Activated CD4-positive, CD25-positive, alpha-beta regulatory T cell treated with anti-CD3 and anti-CD28 coated beads, Interleukin-2, amount 50 U/mL, for 16 hours (primary cell): ENCODE results near the gene USP47.

Experiments used
- DNase-seq: peaks from one replicate; pipeline ENCODE4 v3.0.0-alpha.2; 2020; ENCODE audit warnings: low read depth, low spot score

Gene USP47

DNA sequence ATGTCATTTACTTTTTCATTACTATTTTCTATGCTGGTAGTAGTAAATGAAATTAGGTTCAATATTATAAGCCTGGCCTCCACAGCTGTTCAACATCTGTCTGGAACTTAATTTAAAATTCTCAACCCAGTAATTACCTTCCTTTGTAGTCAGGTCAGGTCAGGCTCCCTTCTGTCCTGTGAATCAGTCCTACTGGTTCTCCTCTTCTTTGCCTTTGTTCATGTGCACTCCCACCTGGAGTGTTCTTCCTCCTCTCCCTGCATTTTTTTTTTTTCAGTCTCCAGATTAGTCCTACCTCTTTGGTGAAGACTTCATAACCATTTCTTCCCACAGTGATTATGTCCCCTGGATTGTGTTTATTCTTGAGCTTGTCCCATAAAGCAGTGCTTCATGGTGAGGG is 98.8 kb downstream of the USP47 start:
- no peak for DNase-seq

DNA sequence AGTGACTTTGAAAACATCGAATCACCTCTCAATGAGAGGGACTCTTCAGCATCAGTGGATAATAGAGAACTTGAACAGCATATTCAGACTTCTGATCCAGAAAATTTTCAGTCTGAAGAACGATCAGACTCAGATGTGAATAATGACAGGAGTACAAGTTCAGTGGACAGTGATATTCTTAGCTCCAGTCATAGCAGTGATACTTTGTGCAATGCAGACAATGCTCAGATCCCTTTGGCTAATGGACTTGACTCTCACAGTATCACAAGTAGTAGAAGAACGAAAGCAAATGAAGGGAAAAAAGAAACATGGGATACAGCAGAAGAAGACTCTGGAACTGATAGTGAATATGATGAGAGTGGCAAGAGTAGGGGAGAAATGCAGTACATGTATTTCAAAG is 100.9 kb downstream of the USP47 start:
- DNase-seq = no peak

DNA sequence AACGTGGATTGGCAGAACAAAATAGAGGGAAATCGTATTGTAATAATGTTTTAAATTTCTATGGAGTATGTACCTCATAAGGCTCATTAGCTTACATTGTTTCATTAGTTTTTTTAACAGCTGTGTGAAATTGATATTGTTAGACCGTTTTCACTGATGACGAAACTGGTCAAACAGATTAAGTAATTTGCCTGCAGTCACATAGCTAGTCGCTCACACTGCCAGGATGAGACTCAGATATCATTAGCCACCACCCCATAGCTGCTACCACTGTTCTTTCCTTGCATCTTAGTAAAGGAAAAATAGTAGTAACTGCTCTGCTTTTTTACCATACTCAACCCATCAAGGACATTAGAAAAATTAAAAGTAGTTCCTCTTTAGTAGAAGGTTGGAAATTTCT is 102.7 kb downstream of the USP47 start:
- no peak for DNase-seq

DNA sequence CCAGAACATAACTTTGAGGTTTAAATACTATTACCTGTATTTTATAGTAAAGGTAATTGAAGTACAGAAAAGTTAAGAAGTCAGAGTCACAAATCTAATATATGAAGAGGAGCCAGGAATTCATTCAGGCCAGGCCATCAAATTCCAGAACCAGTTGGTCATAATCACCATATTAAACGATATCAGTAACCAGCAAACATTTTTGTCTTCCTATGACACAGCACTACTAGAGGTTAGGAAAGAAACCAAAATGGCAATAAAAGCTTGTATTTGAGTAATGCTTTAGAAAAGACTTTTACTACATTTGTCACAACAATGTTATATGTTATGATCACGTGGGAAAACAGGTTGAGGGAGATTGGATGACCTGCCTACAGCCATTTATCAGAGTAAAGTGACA is 104.4 kb downstream of the USP47 start:
- DNase-seq = no peak

DNA sequence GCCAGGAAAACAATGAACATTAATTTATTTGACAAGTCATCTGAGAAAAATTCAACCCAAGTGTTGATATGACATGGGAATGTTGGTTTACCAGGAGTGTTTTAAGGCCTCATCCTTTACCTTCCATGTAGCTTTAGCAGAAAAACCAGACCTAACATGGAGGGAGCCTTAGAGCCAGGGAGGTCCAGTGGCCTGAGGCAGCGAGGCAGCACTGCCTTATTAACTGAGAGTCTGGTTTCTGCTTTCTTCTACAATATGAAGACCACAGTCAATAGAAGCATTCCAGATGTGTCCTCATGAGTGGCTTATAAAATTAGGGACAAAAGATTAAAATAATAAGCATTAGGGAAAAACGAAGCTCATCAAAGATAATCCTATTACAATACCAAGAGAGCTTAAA is 105.1 kb downstream of the USP47 start:
- DNase-seq = no peak

DNA sequence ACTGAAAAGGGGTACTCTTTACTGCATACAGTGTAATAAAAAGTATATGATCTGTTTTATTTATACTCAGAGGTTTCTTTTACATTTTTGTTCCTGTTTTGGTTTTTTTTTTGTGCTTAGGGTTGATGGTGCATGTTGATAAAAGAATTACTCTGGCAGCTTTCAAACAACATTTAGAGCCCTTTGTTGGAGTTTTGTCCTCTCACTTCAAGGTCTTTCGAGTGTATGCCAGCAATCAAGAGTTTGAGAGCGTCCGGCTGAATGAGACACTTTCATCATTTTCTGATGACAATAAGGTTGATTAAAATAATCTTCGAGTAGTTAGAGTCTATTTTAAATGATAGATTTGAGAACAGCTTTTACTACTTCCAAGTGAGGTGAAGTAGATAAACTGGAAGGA is 106.1 kb downstream of the USP47 start:
- DNase-seq = no peak

DNA sequence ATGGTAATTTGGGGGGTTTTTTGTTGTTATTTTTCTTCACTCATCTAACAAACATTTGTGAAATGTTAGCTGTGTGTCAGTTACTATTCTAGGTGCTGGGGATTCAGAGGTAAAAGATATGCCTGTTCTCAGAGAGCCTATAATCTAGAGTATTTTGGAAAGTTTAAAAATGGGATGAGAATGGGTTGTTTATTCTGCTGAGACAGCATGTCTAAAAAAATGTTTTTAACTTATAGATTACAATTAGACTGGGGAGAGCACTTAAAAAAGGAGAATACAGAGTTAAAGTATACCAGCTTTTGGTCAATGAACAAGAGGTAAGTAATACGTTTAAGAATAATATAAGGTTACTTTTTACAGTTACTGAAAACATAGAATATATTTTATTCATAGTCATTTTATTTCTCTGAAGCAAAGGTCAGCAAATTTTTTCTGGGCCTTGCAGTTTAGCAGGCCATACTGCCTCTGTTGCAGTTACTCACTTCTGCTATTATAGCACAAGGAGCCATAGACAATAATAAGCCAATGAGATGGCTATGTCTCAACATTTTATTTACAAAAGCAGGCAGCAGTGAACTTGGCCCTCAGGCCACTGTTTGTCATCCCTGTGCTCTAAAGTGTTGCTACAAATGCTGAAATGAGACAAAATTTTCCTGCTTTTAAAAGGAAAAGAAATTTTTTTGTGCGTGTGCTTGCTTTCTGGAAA is 106.6 kb downstream of the USP47 start:
- no peak for DNase-seq

DNA sequence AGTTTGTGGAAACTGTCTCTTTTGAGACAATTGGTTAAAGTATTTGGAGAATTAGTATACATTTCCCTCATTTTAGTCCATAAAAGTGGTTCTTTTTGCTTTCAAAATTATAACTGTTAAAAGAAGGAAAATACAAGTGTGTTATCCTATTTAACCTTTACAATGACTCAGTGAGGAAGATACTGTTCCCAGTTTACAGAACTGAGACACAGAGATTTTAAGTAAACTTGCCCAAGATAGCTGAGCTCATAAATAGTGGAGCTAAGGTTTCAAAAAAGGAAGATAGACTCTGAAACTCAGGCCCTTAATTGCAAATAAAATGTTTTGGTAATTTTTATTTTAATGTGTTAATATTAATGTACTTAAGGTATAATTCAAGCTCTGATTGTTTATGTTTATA is 107.7 kb downstream of the USP47 start:
- no peak for DNase-seq

DNA sequence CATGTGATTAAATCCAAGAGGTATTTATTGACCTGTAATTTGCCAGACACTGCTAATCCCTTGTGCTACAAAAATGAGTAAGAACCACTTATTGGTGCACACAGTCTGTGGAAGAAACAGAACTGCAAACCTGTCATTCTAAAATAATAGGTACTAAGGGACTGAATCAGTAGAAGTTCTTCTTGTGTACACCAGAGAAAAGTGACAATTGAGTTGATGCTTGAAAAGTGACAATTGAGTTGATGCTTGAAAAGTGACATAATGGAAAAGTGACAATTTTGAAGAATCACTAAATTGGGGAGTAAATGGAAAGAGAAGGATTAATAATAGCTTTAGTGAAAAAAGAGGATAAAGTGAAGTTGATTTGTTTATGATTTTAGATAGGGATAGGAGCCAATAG is 110.3 kb downstream of the USP47 start:
- no peak for DNase-seq

DNA sequence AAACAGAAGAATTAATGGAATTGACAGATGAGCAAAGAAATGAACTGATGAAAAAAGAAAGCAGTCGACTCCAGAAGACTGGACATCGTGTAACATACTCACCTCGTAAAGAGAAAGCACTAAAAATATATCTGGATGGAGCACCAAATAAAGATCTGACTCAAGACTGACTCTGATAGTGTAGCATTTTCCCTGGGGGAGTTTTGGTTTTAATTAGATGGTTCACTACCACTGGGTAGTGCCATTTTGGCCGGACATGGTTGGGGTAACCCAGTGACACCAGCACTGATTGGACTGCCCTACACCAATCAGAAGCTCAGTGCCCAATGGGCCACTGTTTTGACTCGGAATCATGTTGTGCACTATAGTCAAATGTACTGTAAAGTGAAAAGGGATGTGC is 114.2 kb downstream of the USP47 start:
- no peak for DNase-seq

DNA sequence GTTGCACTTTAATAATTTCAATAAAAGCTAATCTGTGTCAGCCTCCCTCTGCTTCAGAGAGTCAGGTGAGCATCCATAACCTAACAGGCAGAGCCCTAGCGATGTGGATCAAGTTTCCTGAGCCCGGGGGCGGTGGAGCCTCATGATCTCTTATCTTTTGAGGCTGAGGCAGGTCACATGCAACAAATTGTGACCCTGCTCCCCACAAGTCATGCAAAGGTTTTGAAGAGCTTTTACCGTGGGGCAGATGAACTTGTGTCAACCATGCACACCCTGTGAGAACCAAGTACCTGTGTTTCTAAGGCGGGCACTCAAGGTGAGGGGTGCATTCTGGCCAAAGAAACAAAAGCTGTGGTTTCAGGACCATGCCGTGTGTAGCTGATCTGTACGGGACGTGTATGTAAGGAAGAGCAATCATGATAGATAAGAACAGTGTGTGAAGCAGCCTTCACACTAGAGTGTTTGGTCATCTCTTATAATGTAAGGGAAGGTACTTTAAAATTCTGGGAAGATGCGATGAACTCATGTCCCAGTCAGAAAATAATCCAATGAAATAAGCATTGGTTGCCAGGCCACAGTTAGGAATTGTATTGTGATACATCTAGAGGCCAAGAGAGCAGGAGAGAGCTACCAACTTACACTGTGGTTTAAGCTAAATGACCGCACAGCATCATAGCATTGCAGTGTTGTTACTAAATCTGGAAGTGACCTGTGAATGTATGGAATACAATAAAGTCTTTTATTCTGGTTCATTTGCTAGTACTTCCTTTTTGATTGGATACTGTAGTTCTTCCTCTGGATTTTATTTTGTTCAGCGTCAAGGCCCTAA is 116.8 kb downstream of the USP47 start:
- DNase-seq = no peak

DNA sequence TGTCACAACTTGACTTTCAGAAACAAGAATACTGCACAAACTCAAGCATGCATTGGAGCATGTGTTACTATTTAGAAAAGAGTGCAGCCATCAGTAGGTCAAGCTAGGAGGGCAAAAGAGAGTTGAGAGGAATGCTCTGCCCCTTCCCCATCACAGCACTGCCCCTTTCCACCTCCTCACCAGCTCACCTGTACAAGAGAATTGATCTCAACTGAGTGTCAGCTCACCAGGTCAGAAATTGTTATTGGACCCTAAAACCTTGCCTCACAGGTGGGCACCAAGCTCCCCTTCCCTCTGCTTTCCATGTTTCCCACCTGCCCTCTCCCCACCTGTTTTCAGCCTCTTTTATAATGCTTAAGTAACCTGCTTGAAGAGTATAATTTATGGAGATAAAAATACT is 117.8 kb downstream of the USP47 start:
- no peak for DNase-seq

DNA sequence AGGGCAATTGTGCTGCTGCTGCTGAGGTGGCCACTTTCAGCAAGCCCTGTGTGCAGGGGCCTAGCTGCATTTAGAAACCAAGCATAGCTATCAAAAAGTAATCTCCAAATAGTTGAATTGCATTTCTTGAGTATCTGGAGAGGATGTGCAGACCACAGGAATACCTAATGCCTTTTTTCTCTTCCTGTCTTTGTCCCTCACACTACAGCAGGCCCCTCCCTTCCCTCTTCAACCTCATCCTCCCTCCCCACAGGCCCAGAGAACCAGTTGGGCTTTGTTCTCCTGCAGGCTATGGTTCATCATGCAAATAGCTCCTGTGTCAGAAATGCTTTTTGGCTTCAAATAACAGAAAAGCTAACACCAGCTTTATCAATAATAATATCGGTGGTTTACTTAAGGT is 118.9 kb downstream of the USP47 start:
- DNase-seq = no peak

DNA sequence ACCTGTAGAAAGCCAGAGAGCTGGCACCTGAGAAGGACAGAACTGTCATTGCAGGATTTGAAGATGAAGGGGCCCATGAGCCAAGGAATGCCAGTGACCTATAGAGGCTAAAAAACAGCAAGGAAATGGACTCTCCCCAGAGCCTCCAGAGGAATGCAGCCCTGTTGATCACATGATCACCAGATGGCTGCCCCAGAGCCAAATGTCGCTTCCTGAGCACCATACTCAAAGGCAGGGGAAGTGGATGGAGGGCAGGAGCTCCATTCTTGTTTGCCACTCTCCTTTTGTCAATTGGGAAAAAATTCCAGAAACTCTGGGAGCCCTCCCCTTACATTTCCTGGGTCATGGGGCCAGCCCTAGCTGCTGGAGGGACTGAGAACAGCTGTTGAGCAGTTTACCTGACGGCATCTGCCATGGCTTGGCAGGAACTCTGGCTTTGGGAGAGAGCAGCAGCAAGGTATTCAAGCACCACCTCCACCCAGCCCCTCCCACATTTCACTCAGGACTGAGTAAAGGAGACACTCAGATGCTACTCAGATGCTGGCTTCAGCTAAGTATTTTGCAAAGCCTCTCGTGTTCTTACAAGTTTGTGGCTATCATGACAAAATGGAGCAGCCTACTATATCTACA is 119.7 kb downstream of the USP47 start:
- no peak for DNase-seq

DNA sequence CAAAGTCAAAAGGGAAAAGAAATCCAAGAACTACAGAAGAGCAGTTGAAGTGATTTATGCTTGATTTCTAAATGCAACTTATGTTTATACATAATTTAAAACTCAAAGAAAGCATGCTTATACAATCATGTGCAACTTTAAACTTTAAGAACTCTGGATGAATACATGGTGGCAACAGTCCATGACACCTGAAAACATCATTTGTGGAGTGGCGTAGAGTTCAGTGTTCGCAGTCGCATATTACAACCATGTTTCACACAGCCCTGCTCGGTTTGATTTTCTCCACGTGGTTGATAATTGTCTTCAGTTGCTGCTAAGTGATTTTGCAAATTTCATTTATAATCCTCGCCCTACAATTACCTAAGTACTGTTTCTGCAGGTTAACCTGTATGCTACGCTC is 121.3 kb downstream of the USP47 start:
- no peak for DNase-seq

DNA sequence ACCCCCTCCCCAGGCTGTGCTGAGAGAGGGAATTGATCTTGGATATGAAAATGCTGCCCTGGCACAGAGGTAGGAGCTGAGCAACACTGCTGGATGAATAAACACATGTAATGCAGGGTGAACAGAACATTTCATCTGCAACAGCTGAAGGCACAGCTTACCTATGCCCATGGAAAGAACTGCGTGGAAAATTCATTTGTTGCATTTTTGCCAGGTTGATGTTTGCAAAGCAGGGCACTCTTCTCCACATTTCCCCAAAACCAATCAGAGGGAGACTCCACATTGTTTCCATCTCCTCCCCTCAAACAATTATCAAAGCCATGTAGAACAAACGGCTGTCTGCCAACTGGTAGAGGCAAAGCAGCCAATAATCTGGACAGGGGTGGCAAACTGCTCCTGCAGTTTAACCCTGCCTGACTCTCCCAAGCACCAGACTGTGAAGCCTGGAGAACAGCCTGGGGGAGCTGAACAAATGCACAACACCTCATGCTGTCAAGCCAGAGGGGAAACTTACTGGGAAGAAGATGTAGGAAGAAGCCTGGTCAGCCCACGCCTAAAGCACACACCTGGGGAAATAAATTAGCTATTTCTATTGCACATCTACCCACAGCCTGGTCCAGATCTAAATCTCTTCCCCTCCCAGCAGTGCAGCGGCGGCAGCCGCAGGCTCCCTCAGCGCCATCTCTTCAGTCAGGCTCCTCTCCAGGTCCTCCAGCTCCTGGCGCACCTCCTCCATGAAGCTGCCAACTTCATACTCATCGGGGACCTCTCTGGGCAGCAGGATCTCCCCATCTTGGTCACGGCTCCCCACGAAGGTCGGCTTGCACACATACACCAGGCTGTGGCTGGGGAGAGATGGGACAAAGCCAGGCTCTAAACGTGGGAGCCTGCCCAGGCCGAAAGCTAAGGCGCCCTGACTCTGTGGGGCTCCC is 122.3 kb downstream of the USP47 start:
- DNase-seq = no peak

DNA sequence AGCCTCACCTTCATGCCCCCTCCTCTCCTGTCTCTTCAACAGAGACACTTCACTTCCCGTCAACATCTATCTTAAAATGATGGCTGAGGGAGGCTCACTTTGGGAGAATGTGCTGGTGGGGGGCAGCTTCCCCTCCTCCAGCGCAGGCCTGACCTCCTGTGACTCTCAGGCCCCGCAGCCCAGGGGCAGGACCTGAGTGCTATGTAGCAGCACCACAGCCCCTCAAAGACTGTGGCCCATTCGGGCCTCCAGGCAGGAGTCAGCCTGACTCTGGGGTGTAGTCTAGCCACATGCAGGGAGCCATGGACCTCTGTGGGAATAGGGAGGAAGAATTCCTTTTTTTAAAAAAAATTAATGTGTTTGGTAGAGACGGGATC is 123.0 kb downstream of the USP47 start:
- no peak for DNase-seq

DNA sequence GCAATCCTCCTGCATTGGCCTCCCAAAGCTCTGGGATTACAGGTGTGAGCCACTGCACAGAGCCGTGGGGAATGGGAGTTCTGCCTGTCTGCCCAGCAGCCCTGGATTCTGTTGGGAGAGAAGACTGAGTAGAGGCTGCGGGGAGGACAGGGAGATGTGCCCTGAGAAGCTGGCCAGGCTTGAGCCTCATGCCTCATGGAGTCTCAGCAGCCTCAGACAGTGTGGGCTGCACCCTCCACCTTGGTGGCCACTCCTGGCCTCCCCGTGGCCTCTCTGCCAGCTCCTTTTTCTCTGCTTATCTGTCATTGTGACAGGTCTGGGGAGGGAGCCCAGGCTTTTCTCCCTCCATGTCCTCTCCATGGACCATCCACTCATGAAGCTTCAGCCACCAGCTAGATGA is 123.4 kb downstream of the USP47 start:
- no peak for DNase-seq

DNA sequence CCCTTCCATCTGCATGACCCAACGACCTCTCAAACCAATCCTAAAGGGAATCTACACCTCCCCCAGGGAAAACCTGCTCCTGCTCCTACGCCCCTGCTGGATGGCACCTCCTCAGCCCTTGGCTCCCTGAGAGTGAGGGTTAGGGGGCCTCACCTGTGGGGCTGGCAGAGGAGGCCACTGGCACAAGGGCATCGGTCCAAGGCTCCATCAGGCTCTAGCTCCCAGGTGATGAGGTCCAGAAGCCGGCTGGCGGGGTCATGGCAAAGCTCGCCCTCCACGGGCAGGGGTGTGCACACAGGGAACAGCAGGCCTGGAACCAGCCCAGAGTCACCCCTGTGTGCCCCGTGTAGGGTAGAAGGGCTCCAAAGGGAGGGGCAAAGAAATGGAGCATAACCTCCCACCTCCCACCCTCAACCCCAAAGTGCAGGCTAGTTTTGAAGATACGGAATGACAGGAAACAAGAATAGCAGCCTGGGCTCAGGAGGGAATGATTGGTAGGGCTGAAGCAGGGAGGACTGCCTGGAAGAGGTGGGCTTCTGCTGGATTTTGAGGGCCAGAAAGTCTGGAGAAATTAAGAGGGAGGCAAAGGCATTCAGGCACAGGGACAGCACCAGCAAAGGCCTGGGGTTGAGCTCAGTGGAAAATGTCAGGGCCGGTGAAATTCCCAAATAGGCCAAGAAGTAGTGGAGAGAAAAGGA is 124.0 kb downstream of the USP47 start:
- no peak for DNase-seq

DNA sequence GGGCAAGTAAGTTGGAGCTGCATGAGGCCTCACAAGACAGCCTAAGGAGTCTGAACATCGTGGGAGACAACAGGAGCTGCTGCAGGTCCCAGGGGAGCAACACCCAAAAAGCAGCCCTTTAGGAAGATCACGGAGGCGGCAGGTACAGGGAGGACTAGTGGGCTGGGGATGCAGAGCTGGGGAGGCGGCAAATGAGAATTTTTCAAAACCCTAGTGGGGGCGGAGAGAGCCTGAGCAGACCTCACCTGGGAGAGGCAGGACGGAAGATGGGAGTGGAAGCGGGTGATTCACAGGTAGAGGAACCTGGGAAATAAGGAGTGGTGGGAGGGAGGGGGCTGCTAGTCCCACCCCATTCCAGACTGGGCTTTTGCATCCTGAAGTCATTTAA is 124.6 kb downstream of the USP47 start:
- DNase-seq = no peak
